HG02759 (cell line): ENCODE results near the gene CIT.
"Not testable (repeated sequence)": the region's sequence is repeated elsewhere in the genome, so short reads cannot be mapped to it uniquely, and the experiment has no call there.

ENCODE experiments used
- ATAC-seq: cut with Tn5 transposase; IDR thresholded peaks from one replicate; pipeline ENCODE4 v1.9.1; 2021; ENCODE audit warnings: mild to moderate bottlenecking, moderate library complexity; ENCODE audit not compliant: unreplicated experiment

The CIT gene

GRCh38 chr12:119659289-119659897 is 217.7 kb downstream of the CIT start:
- ATAC-seq = no peak

GRCh38 chr12:119658166-119658565 is 219.0 kb downstream of the CIT start:
- not testable (repeated sequence) for ATAC-seq

DNA sequence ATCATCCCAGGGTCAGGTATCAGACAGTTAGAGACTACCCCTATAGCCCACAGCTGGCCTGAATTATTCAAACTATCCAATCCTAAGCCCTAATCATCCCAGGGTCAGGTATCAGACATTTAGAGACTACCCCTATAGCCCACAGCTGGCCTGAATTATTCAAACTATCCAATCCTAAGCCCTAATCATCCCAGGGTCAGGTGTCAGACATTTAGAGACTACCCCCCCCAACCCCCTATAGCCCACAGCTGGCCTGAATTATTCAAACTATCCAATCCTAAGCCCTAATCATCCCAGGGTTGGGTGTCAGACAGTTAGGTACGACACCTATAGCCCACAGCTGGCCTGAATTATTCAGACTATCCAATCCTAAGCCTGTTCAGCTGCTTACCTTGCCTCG is 220.1 kb downstream of the CIT start:
- not testable (repeated sequence) for ATAC-seq

GRCh38 chr12:119652665-119653064 is 224.5 kb downstream of the CIT start:
- no peak for ATAC-seq

DNA sequence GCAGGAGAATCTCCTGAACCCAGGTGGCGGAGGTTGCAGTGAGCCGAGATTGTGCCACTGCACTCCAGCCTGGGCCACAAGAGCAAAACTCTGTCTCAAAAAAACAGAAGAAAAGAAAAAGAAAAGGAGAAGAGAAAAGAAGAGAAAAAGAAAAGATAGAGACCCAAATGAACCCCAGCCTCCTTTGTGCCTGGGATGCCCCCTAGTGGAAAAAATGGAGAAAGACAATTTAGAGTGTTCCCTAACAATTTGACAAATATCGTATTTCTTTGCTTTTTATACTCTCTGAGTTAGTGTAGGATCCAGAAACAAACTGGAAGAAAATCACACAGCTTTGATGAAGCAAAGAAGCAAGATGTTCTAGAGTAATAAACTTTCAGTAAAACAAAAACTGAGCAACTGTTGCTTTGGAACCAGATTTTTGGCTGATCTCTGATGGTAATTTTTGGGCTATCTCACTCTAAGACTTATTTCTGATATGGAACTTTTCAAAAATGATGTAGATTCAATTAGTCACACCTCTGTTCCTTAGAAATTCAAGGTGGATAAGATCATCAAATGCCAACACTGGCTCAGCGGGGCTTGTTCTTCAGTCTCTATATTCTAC is 227.8 kb downstream of the CIT start:
- ATAC-seq = no peak

DNA sequence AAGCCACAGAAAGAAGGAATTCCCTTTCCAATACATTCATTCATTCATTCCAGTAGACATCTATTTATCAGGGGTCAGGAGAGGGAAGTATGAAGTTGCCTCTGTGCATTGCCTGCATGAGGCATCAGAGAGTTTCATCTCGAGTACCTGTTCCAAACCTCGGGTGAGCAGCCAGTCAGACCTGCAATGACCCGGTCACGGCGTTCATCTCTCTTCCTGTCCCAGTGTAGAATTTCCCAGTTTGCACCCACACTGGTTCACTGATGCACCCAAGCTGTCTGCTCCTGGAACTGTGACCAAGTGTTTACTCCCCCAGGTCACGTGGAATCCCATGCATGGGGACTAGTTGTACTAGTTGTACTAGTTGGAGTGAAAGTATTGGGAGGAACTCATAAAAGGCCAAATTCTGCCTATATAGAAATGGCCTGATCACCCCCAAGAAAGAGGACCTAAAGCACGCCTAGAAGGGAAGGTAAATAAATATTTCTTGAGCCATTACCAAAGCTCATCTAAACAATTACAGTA is 231.5 kb downstream of the CIT start:
- ATAC-seq = no peak

GRCh38 chr12:119644930-119645329 is 232.2 kb downstream of the CIT start:
- ATAC-seq = no peak

GRCh38 chr12:119642986-119643385 is 234.1 kb downstream of the CIT start:
- no peak for ATAC-seq
